MM.1S (cell line): Measurements from ENCODE around the gene CABP2.

ENCODE experiments used
- DNase-seq: peaks from one replicate; pipeline ENCODE4 v3.0.0-alpha.2; 2015
- H2AFZ ChIP-seq: fragments of 300-600 bp; sonication (generic); 2 replicates; pipeline ENCODE4 v1.6.0; 2016; ENCODE audit warnings: antibody characterized with exemption, low read length
- H3F3A ChIP-seq: fragments of 300-600 bp; sonication (generic); 2 replicates; pipeline ENCODE4 v1.6.1; 2016; ENCODE audit warnings: mild to moderate bottlenecking, antibody characterized with exemption, low read length, moderate library complexity, mixed read lengths; ENCODE audit not compliant: insufficient read depth
- H3K27ac ChIP-seq: fragments of 300-600 bp; sonication (generic); 2 replicates; pipeline ENCODE4 v1.5.1; 2016; ENCODE audit warnings: mild to moderate bottlenecking, low read length
- H3K27me3 ChIP-seq: fragments of 300-600 bp; sonication (generic); replicated peaks from 2 replicates; pipeline ENCODE4 v1.6.0; 2016; ENCODE audit warnings: low read length; ENCODE audit not compliant: insufficient read depth
- H3K36me3 ChIP-seq: fragments of 300-600 bp; sonication (generic); replicated peaks from 2 replicates; pipeline ENCODE4 v1.6.1; 2016; ENCODE audit warnings: mild to moderate bottlenecking, low read length, mixed read lengths; ENCODE audit not compliant: insufficient read depth
- H3K4me1 ChIP-seq: fragments of 300-600 bp; sonication (generic); 2 replicates; pipeline ENCODE4 v1.6.1; 2016; ENCODE audit warnings: low read length, mixed read lengths
- H3K4me2 ChIP-seq: fragments of 300-600 bp; sonication (generic); 2 replicates; pipeline ENCODE4 v1.6.0; 2016; ENCODE audit warnings: low read depth, low read length
- H3K4me3 ChIP-seq: fragments of 300-600 bp; sonication (generic); 2 replicates; pipeline ENCODE4 v1.5.1; 2016; ENCODE audit warnings: low read length, mixed read lengths
- H3K79me2 ChIP-seq: fragments of 300-600 bp; sonication (generic); 2 replicates; pipeline ENCODE4 v1.6.1; 2016; ENCODE audit warnings: mixed run types, low read length, mixed read lengths
- H3K9ac ChIP-seq: fragments of 300-600 bp; sonication (generic); 2 replicates; pipeline ENCODE4 v1.6.1; 2016; ENCODE audit warnings: low read length, mixed read lengths
- H3K9me2 ChIP-seq: fragments of 300-600 bp; sonication (generic); replicated peaks from 2 replicates; pipeline ENCODE4 v1.6.1; 2016; ENCODE audit warnings: mild to moderate bottlenecking, low read length, mixed read lengths; ENCODE audit not compliant: insufficient read depth
- H3K9me3 ChIP-seq: fragments of 300-600 bp; sonication (generic); replicated peaks from 2 replicates; pipeline ENCODE4 v1.6.1; 2016; ENCODE audit warnings: mild to moderate bottlenecking, low read length, mixed read lengths; ENCODE audit not compliant: insufficient read depth
- H4K20me1 ChIP-seq: fragments of 300-600 bp; sonication (generic); 2 replicates; pipeline ENCODE4 v1.6.1; 2016; ENCODE audit warnings: mild to moderate bottlenecking, low read length, moderate library complexity, mixed read lengths; ENCODE audit not compliant: insufficient read depth
- CTCF ChIP-seq: fragments of 300-600 bp; sonication (generic); IDR thresholded peaks from 2 replicates; pipeline ENCODE4 v1.5.1; 2016; ENCODE audit warnings: antibody characterized with exemption, low read length, mixed read lengths
- EZH2 ChIP-seq: fragments of 300-600 bp; sonication (generic); optimal IDR thresholded peaks from 2 replicates; pipeline ENCODE3; 2017; ENCODE audit warnings: low read depth, mild to moderate bottlenecking, antibody characterized with exemption, low read length, mixed read lengths
- EZH2phosphoT487 ChIP-seq: fragments of 300-600 bp; sonication (generic); IDR thresholded peaks from 2 replicates; pipeline ENCODE4 v1.6.1; 2018; ENCODE audit warnings: antibody characterized with exemption, low read length

The CABP2 gene

GRCh38 chr11:67492069-67492727 lies 31.0 kb downstream of the CABP2 start:
- H3K27ac ChIP-seq, result no peak overlapping the region

GRCh38 chr11:67491276-67492068 lies 31.8 kb downstream of the CABP2 start:
- no peak overlapping the region for H3K4me2 ChIP-seq
- DNase-seq, result no peak
- no peak overlapping the region for H3K9ac ChIP-seq
- H3K27ac ChIP-seq, result no peak overlapping the region
- peaks cover 5% of the 10 kb centered on the region for H3K79me2 ChIP-seq
- H3K4me3 ChIP-seq, result no peak overlapping the region
- no peaks in the 10 kb centered on the region for H3K9me3 ChIP-seq
- no peak overlapping the region for H2AFZ ChIP-seq
- H3K4me1 ChIP-seq, result peaks cover 4% of the 10 kb centered on the region
- no peaks in the 10 kb centered on the region for H4K20me1 ChIP-seq
- no peaks in the 10 kb centered on the region for H3F3A ChIP-seq
- no peaks in the 10 kb centered on the region for H3K36me3 ChIP-seq
- H3K9me2 ChIP-seq, result no peaks in the 10 kb centered on the region
- no peak for TF ChIP-seq CTCF
- no peak for TF ChIP-seq EZH2phosphoT487
- TF ChIP-seq EZH2, result no peak
- H3K27me3 ChIP-seq, result no peaks in the 10 kb centered on the region

More at GRCh38 chr11:67492069-67492727, 31.0 kb downstream of the CABP2 start:
- Histone ChIP-seq H2AFZ (no peak overlapping the region), H4K20me1 (no peaks in the 10 kb centered on the region), H3K4me3 (no peak overlapping the region), H3F3A (no peaks in the 10 kb centered on the region), H3K79me2 (no peaks in the 10 kb centered on the region), H3K4me1 (no peaks in the 10 kb centered on the region), H3K9ac (no peak overlapping the region), H3K36me3 (no peaks in the 10 kb centered on the region), H3K9me2 (no peaks in the 10 kb centered on the region), H3K9me3 (no peaks in the 10 kb centered on the region), H3K4me2 (no peak overlapping the region), H3K27me3 (peaks cover 4% of the 10 kb centered on the region; the same call in 1 of the 2 replicates)
- TF ChIP-seq EZH2, result no peak
- TF ChIP-seq EZH2phosphoT487, result no peak
- TF ChIP-seq CTCF, result no peak
- DNase-seq, result no peak

- Histone ChIP-seq H3K9me3 (no peaks in the 10 kb centered on the region), H3K9me2 (no peaks in the 10 kb centered on the region), H3K4me2 (no peak overlapping the region), H3K79me2 (peaks cover 8% of the 10 kb centered on the region), H3K9ac (no peak overlapping the region), H3K27ac (no peak overlapping the region), H3K27me3 (no peaks in the 10 kb centered on the region), H2AFZ (no peak overlapping the region), H4K20me1 (no peaks in the 10 kb centered on the region), H3F3A (no peaks in the 10 kb centered on the region), H3K36me3 (no peaks in the 10 kb centered on the region), H3K4me1 (peaks cover 10% of the 10 kb centered on the region), H3K4me3 (no peak overlapping the region)
- no peak for DNase-seq
- TF ChIP-seq EZH2, result no peak
- no peak for TF ChIP-seq CTCF
- no peak for TF ChIP-seq EZH2phosphoT487
Observed at GRCh38 chr11:67490727-67491065, 32.5 kb downstream of the CABP2 start.
